Activated B cell treated with CpG ODN at 0.5 μM for 24 hours (primary cell): ENCODE measurements around the gene THAP3. TPM values are rescaled to one million over a fixed set of nuclear protein-coding genes. Genes with fewer than 3 reads are reported as not detected.

Source experiments
- ATAC-seq: fragments of 200-7000 bp; cut with Tn5 transposase; one replicate; pipeline ENCODE4 v1.10.0; 2021; ENCODE audit warnings: low read depth, mild to moderate bottlenecking, moderate library complexity
- CTCF ChIA-PET: fragments of 350-600 bp; sonication (Branson Sonifier 250); formaldehyde crosslinking; loops from one replicate; lab custom pipeline; 2021; ENCODE audit warnings: antibody characterized with exemption; lab: Charles Lee
- POLR2A ChIA-PET: fragments of 350-600 bp; sonication (Branson Sonifier 250); formaldehyde crosslinking; loops from one replicate; lab custom pipeline; 2021; ENCODE audit warnings: antibody characterized with exemption; lab: Charles Lee
- DNase-seq: peaks from one replicate; pipeline ENCODE4 v3.0.0; 2022
- H3K27ac Mint-ChIP-seq: one replicate; pipeline ENCODE4 v1.8.0; 2020; ENCODE audit warnings: mixed read lengths
- H3K27me3 Mint-ChIP-seq: one replicate; pipeline ENCODE4 v1.8.0; 2021; ENCODE audit warnings: mixed read lengths
- H3K36me3 Mint-ChIP-seq: one replicate; pipeline ENCODE4 v1.8.0; 2021; ENCODE audit warnings: low read depth, mixed read lengths
- H3K4me1 Mint-ChIP-seq: one replicate; pipeline ENCODE4 v1.8.0; 2021; ENCODE audit warnings: mixed read lengths
- H3K4me3 Mint-ChIP-seq: one replicate; pipeline ENCODE4 v1.8.0; 2020; ENCODE audit warnings: mild to moderate bottlenecking, mixed read lengths
- H3K9me3 Mint-ChIP-seq: one replicate; pipeline ENCODE4 v1.8.0; 2020; ENCODE audit warnings: mixed read lengths
- intact Hi-C: fragments of 100-400 bp; cut with micrococcal nuclease; formaldehyde crosslinking; loops from one replicate; pipeline ENCODE4 v1.15.1; 2024
- total RNA-seq: library from RNA; stranded (reverse); gene quantifications from 2 replicates; pipeline ENCODE4 v1.2.3, GENCODE V29; 2022
- TF ChIP-seq, protein P1 (sequence below): fragments of 200-600 bp; IDR thresholded peaks from one replicate; pipeline ENCODE4 v1.8.0; 2022; ENCODE audit warnings: antibody characterized with exemption, mild to moderate bottlenecking

The THAP3 gene
- total RNA-seq, 1 donor from 2014 or later, result 21.3 TPM

DNA sequence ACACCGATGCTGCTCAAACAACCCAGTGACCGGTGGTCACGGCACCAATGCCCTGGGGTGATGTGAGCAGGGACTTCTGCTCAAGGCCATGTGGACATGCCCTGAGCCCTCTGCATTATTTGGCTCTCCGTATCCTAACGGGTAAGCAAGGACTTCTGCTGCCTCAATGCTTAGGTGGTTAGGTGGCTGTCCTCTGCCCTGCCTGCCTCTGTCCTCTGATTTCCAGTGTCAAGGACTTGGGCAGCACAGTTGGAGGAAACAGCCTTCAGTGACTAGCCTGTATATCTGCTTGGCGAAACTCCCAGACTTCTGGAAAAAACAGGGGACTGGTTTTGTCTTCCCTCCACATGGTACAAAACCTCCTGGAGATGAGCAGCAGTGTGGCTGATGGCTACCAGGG is 42.5 kb downstream of the THAP3 start:
- TF ChIP-seq, protein P1, sequence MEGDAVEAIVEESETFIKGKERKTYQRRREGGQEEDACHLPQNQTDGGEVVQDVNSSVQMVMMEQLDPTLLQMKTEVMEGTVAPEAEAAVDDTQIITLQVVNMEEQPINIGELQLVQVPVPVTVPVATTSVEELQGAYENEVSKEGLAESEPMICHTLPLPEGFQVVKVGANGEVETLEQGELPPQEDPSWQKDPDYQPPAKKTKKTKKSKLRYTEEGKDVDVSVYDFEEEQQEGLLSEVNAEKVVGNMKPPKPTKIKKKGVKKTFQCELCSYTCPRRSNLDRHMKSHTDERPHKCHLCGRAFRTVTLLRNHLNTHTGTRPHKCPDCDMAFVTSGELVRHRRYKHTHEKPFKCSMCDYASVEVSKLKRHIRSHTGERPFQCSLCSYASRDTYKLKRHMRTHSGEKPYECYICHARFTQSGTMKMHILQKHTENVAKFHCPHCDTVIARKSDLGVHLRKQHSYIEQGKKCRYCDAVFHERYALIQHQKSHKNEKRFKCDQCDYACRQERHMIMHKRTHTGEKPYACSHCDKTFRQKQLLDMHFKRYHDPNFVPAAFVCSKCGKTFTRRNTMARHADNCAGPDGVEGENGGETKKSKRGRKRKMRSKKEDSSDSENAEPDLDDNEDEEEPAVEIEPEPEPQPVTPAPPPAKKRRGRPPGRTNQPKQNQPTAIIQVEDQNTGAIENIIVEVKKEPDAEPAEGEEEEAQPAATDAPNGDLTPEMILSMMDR, result no peak
- Mint-ChIP-seq H3K27ac (no peak overlapping the region), H3K27me3 (no peaks in the 10 kb centered on the region), H3K4me3 (no peak overlapping the region), H3K4me1 (no peaks in the 10 kb centered on the region), H3K36me3 (peaks cover 60% of the 10 kb centered on the region), H3K9me3 (no peaks in the 10 kb centered on the region)
- POLR2A ChIA-PET, result no interaction called here
- ATAC-seq (no peak), DNase-seq (no peak)
- intact Hi-C loops, result no loop called here
- CTCF ChIA-PET, result interaction anchor here (1.6 kb wide), 1 partner anchor 11 kb away, joined by 4 read pairs; no protein-coding TSS in a partner anchor

DNA sequence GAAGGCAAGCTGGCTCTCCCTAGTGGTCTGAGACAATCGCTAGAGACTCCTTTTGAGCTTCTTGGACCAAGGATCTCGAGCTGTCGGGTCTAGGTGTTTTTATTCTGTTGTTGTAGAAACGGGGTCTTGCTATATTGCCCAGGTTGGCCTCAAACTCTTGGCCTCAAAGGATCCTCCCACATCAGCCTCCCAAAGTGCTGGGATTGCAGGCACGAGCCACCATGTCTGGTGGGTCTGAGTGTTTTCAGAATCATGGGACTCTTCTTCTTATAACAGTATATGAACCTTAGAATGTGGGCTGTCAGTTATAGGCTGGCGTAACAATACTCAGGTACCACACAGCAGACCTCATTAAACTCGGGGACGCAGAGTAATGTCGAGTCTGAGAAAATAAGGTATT is 43.8 kb downstream of the THAP3 start:
- intact Hi-C loops, result no loop called here
- POLR2A ChIA-PET, result no interaction called here
- no peak for ATAC-seq
- no peaks in the 10 kb centered on the region for H3K9me3 Mint-ChIP-seq
- CTCF ChIA-PET, result no interaction called here
- DNase-seq, result no peak
- H3K27me3 Mint-ChIP-seq, result no peaks in the 10 kb centered on the region
- no peaks in the 10 kb centered on the region for H3K4me1 Mint-ChIP-seq
- peaks cover 61% of the 10 kb centered on the region for H3K36me3 Mint-ChIP-seq
- H3K27ac Mint-ChIP-seq, result no peak overlapping the region
- H3K4me3 Mint-ChIP-seq, result no peak overlapping the region
- TF ChIP-seq, protein P1, result no peak

DNA sequence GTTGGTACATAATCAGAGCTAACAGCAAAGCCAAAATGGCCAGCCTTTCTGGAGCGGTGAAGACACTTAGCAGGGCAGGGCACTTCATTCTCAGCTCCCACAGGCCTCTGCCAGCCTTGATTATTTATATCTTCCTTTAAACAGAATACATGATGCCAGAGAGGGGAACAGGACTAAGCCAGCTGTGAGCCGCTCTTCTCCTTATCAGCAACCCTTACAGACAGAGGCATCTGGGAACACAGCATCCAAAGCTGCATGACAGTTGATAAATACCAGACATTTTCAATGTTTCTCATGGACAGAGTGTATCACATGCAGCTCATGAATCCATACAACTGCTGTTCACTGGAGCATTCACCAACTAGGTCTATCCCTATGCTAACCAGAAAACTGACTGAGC is 47.9 kb downstream of the THAP3 start:
- peaks cover 63% of the 10 kb centered on the region for H3K36me3 Mint-ChIP-seq
- H3K9me3 Mint-ChIP-seq, result no peaks in the 10 kb centered on the region
- no peaks in the 10 kb centered on the region for H3K4me1 Mint-ChIP-seq
- ChIA-PET CTCF (interaction anchor here (1.0 kb wide), 1 partner anchor 47 kb away, joined by 3 read pairs; no protein-coding TSS in a partner anchor), POLR2A (no interaction called here)
- no peak overlapping the region for H3K4me3 Mint-ChIP-seq
- H3K27me3 Mint-ChIP-seq, result no peaks in the 10 kb centered on the region
- TF ChIP-seq, protein P1, result no peak
- intact Hi-C loops, result no loop called here
- H3K27ac Mint-ChIP-seq, result no peak overlapping the region
- DNase-seq (no peak), ATAC-seq (no peak)

DNA sequence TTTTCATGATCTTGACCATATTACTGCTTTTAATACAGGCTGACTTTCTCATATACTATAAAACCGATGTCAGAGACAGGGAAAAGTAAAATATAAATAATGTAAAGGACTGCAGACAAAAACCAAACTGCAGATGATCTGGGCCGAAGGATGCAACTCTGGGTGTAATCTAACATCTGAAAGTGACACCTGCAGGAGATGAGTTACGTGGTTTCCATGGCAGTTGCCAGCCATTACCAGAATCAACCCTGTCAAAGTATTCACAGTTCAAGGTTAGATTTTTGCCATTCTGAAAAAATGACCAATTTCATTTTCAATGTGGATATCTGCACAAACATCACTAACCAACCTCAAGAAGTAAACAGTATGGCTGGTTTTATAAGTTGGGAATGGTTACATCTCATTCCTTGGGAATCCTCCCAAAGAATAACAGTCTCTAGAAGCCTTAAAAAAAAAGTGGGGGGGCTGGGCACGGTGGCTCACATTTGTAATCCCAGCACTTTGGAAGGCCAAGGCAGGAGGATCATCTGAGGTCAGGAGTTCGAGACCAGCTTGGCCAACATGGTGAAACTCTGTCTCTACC is 49.2 kb downstream of the THAP3 start:
- CTCF ChIA-PET, result no interaction called here
- POLR2A ChIA-PET, result interaction anchor here (0.7 kb wide), 1 partner anchor 119 kb away, joined by 5 read pairs; the partner anchor contains the start of gene TAS1R1
- ATAC-seq, result no peak
- Mint-ChIP-seq H3K9me3 (no peaks in the 10 kb centered on the region), H3K27me3 (no peaks in the 10 kb centered on the region), H3K27ac (no peak overlapping the region), H3K4me1 (no peaks in the 10 kb centered on the region), H3K4me3 (no peak overlapping the region), H3K36me3 (peaks cover 68% of the 10 kb centered on the region)
- intact Hi-C loops, result no loop called here
- no peak for DNase-seq
- TF ChIP-seq, protein P1, result no peak

DNA sequence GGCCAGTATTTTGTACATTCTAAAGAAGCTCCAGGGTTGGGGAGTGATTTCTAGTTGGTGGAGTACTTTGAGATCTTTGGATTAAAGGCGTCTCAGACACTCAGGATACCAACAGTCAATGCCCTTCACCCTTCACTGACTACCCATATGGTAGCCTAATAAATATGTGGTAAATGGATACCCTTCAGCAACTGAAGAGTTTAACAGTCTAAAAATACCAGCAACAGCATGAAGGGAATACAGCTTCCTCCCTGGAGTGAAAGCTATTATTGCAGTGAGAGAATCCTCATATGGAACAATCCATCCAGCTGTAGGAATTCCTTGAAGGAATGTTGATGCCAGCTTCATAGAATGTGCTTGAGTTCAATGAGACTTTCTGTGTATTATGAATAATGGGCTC is 50.1 kb downstream of the THAP3 start:
- TF ChIP-seq, protein P1, result no peak
- no peaks in the 10 kb centered on the region for H3K9me3 Mint-ChIP-seq
- H3K27me3 Mint-ChIP-seq, result no peaks in the 10 kb centered on the region
- peaks cover 76% of the 10 kb centered on the region for H3K36me3 Mint-ChIP-seq
- DNase-seq (no peak), ATAC-seq (no peak)
- no peaks in the 10 kb centered on the region for H3K4me1 Mint-ChIP-seq
- ChIA-PET CTCF (no interaction called here), POLR2A (no interaction called here)
- H3K27ac Mint-ChIP-seq, result no peak overlapping the region
- no peak overlapping the region for H3K4me3 Mint-ChIP-seq
- intact Hi-C loops, result no loop called here
